HG02943 (cell line): ENCODE data around the gene EGLN3.

Experiments used
- ATAC-seq: cut with Tn5 transposase; IDR thresholded peaks from one replicate; pipeline ENCODE4 v1.9.1; 2021; ENCODE audit warnings: mild to moderate bottlenecking, low read depth, moderate library complexity; ENCODE audit not compliant: unreplicated experiment

The EGLN3 gene

GRCh38 chr14:33916663-33917565 is 34.0 kb downstream of the EGLN3 start:
- no peak for ATAC-seq

GRCh38 chr14:33915682-33916081 is 35.2 kb downstream of the EGLN3 start:
- no peak for ATAC-seq

GRCh38 chr14:33914676-33915516 is 36.0 kb downstream of the EGLN3 start:
- no peak for ATAC-seq

- no peak for ATAC-seq
These were observed 39.8 kb downstream of the EGLN3 start for GRCh38 chr14:33911046-33911445.

GRCh38 chr14:33910435-33910834 is 40.4 kb downstream of the EGLN3 start:
- ATAC-seq, result no peak

GRCh38 chr14:33909380-33910084 is 41.3 kb downstream of the EGLN3 start:
- no peak for ATAC-seq

- ATAC-seq, result no peak
These were observed 42.2 kb downstream of the EGLN3 start for GRCh38 chr14:33908540-33909223.

GRCh38 chr14:33906968-33907367 is 43.9 kb downstream of the EGLN3 start:
- no peak for ATAC-seq

- no peak for ATAC-seq
These were observed 46.3 kb downstream of the EGLN3 start for GRCh38 chr14:33904609-33905008.

- no peak for ATAC-seq
These were observed 47.5 kb downstream of the EGLN3 start for GRCh38 chr14:33903369-33903768.

GRCh38 chr14:33902363-33902762 is 48.5 kb downstream of the EGLN3 start:
- no peak for ATAC-seq

- ATAC-seq, result no peak
These were observed 49.3 kb downstream of the EGLN3 start for GRCh38 chr14:33901426-33902155.

GRCh38 chr14:33900706-33901105 is 50.2 kb downstream of the EGLN3 start:
- ATAC-seq, result no peak

- no peak for ATAC-seq
These were observed 51.0 kb downstream of the EGLN3 start for GRCh38 chr14:33899723-33900341.

GRCh38 chr14:33897878-33898535 is 52.9 kb downstream of the EGLN3 start:
- ATAC-seq, result no peak

- no peak for ATAC-seq
These were observed 53.5 kb downstream of the EGLN3 start for GRCh38 chr14:33897382-33897781.

- no peak for ATAC-seq
These were observed 56.5 kb downstream of the EGLN3 start for GRCh38 chr14:33894339-33894738.

GRCh38 chr14:33891700-33892099 is 59.2 kb downstream of the EGLN3 start:
- ATAC-seq, result no peak

GRCh38 chr14:33884916-33885315 is 66.0 kb downstream of the EGLN3 start:
- no peak for ATAC-seq
